ENCODE data around the gene PDC. TPM values are rescaled to one million over a fixed set of nuclear protein-coding genes. Genes with fewer than 3 reads are reported as not detected.

PDC gene
- total RNA-seq, 2 experiments from 2014 or later: not detected

DNA sequence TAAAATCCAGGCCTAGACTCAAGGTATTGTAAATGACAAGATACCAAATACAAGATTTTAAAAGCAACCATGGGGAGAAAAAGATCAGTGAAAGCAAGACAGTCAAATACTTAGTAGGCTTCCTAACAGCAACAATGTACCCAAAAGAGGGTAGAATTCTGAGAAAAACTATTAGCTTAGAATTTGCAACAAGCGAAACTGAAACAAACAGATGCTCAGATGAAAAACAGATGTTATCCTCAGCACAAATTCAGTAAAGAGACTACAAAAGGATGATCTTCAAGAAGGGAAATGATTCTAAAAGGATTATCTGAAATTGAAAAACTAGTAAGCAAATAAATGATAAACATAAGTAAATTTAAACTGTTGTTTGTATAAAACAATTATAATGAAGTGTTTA is 40.0 kb downstream of the PDC start:
- ChIA-PET CTCF (no interaction called here), POLR2A (no interaction called here)
- Histone ChIP-seq H3K4me3 (ENCODE audit: low read length) (no peak overlapping the region), H3K27me3 (ENCODE audit: control insufficient read depth in 1 of 2, insufficient read depth in 2 of 2, low read length in 2 of 2) (no peaks in the 10 kb centered on the region), H3K36me3 (ENCODE audit: insufficient read depth, low read length) (peaks cover 14% of the 10 kb centered on the region), H3K4me1 (ENCODE audit: insufficient read depth, low read length) (no peaks in the 10 kb centered on the region), H3K27ac (ENCODE audit: low read depth in 1 of 2, low read length in 2 of 2) (no peak overlapping the region), H3K9me3 (ENCODE audit: control insufficient read depth in 1 of 2, insufficient read depth in 1 of 2, low read length in 2 of 2) (no peaks in the 10 kb centered on the region)
- ATAC-seq (ENCODE audit: poor library complexity): no peak
- intact Hi-C loops (cut with DNase I, micrococcal nuclease): no loop called here
- H3K9me3 Mint-ChIP-seq: no peaks in the 10 kb centered on the region
- peaks cover 34% of the 10 kb centered on the region for H3K36me3 Mint-ChIP-seq (ENCODE audit: low read depth)
- H3K4me3 Mint-ChIP-seq: no peak overlapping the region
- DNase-seq: peak in 1 of 14 experiments; percentile 19
- no peaks in the 10 kb centered on the region for H3K27me3 Mint-ChIP-seq
- peak overlapping the region; percentile 50 for H3K27ac Mint-ChIP-seq
- H3K4me1 Mint-ChIP-seq (ENCODE audit: low read depth): peaks cover 6% of the 10 kb centered on the region
- TF ChIP-seq, protein P1, sequence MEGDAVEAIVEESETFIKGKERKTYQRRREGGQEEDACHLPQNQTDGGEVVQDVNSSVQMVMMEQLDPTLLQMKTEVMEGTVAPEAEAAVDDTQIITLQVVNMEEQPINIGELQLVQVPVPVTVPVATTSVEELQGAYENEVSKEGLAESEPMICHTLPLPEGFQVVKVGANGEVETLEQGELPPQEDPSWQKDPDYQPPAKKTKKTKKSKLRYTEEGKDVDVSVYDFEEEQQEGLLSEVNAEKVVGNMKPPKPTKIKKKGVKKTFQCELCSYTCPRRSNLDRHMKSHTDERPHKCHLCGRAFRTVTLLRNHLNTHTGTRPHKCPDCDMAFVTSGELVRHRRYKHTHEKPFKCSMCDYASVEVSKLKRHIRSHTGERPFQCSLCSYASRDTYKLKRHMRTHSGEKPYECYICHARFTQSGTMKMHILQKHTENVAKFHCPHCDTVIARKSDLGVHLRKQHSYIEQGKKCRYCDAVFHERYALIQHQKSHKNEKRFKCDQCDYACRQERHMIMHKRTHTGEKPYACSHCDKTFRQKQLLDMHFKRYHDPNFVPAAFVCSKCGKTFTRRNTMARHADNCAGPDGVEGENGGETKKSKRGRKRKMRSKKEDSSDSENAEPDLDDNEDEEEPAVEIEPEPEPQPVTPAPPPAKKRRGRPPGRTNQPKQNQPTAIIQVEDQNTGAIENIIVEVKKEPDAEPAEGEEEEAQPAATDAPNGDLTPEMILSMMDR (IDR thresholded peaks at IDR 0.05): no peak

DNA sequence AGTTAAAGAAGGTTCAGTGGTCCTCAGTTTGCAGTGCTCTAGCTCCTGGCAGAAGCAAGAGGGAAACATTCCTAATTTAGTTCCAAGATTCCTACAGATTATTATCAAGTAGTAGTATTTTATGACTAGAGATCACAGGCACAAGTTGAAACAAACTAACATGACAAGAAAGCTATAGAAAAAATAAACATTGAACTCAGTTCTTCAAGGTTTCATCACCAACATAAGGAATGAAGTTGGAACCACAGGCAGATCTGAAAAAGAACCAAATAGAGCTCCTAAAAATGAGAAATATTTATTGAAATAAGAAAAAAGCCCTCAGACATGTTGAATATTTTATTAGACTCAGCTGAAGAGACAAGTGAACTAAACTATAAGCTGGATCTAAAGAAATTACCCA is 40.6 kb downstream of the PDC start:
- H3K4me3 Mint-ChIP-seq: no peak overlapping the region
- peak overlapping the region; percentile 50 for H3K27ac Mint-ChIP-seq
- POLR2A ChIA-PET: interaction anchor here (0.7 kb wide), 1 partner anchor 10 kb away, joined by 5 read pairs; no protein-coding TSS in a partner anchor
- Histone ChIP-seq H3K36me3 (ENCODE audit: insufficient read depth, low read length) (peaks cover 19% of the 10 kb centered on the region), H3K9me3 (ENCODE audit: control insufficient read depth in 1 of 2, insufficient read depth in 1 of 2, low read length in 2 of 2) (no peaks in the 10 kb centered on the region), H3K27ac (ENCODE audit: low read depth in 1 of 2, low read length in 2 of 2) (no peak overlapping the region), H3K4me3 (ENCODE audit: low read length) (no peak overlapping the region), H3K27me3 (ENCODE audit: control insufficient read depth in 1 of 2, insufficient read depth in 2 of 2, low read length in 2 of 2) (no peaks in the 10 kb centered on the region), H3K4me1 (ENCODE audit: insufficient read depth, low read length) (no peaks in the 10 kb centered on the region)
- H3K36me3 Mint-ChIP-seq (ENCODE audit: low read depth): peaks cover 36% of the 10 kb centered on the region
- peaks cover 6% of the 10 kb centered on the region for H3K4me1 Mint-ChIP-seq (ENCODE audit: low read depth)
- TF ChIP-seq, protein P1 (IDR thresholded peaks at IDR 0.05): no peak
- intact Hi-C loops (cut with DNase I, micrococcal nuclease): no loop called here
- ATAC-seq (ENCODE audit: poor library complexity): no peak
- no peaks in the 10 kb centered on the region for H3K27me3 Mint-ChIP-seq
- H3K9me3 Mint-ChIP-seq: no peaks in the 10 kb centered on the region
- CTCF ChIA-PET: no interaction called here
- DNase-seq: no peak

DNA sequence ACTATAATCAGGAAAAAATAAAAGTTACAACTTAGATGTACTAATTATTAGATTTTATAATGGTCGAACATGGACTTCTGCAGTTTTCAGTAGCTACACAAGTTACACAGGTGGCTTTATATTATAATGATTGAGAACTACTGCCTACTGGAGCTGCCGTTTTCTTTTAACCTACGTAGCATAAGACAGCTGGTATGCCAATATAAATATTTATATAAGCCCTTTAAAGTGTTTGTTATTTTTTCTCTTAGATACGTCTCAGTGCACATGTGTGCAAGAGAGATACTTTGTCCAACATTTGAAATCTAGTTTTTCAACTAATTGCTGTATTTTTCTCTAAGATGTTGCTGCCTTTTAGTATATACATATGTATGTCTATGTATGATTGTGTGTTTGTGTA is 42.4 kb downstream of the PDC start:
- peaks cover 6% of the 10 kb centered on the region for H3K4me1 Mint-ChIP-seq (ENCODE audit: low read depth)
- H3K27me3 ChIP-seq (ENCODE audit: control insufficient read depth in 1 of 2, insufficient read depth in 2 of 2, low read length in 2 of 2): no peaks in the 10 kb centered on the region
- intact Hi-C loops (cut with DNase I, micrococcal nuclease): no loop called here
- no peak overlapping the region for H3K27ac ChIP-seq (ENCODE audit: low read depth in 1 of 2, low read length in 2 of 2)
- ChIA-PET POLR2A (no interaction called here), CTCF (interaction anchor here (1.5 kb wide), 1 partner anchor 15 kb away, joined by 5 read pairs; no protein-coding TSS in a partner anchor)
- no peaks in the 10 kb centered on the region for H3K4me1 ChIP-seq (ENCODE audit: insufficient read depth, low read length)
- peaks cover 35% of the 10 kb centered on the region for H3K36me3 Mint-ChIP-seq (ENCODE audit: low read depth)
- H3K9me3 Mint-ChIP-seq: no peaks in the 10 kb centered on the region
- no peaks in the 10 kb centered on the region for H3K9me3 ChIP-seq (ENCODE audit: control insufficient read depth in 1 of 2, insufficient read depth in 1 of 2, low read length in 2 of 2)
- H3K4me3 Mint-ChIP-seq: no peak overlapping the region
- TF ChIP-seq, protein P1 (IDR thresholded peaks at IDR 0.05): no peak
- H3K27me3 Mint-ChIP-seq: no peaks in the 10 kb centered on the region
- no peak for ATAC-seq (ENCODE audit: poor library complexity)
- DNase-seq: no peak
- H3K27ac Mint-ChIP-seq: no peak overlapping the region
- H3K36me3 ChIP-seq (ENCODE audit: insufficient read depth, low read length): peaks cover 20% of the 10 kb centered on the region
- no peak overlapping the region for H3K4me3 ChIP-seq (ENCODE audit: low read length)
